Stimulated activated CD8-positive, alpha-beta memory T cell treated with anti-CD3 and anti-CD28 coated beads, Interleukin-2, amount 100 ng/mL, for 1 hour (primary cell): ENCODE measurements around the gene USP19.

ENCODE experiments used
- DNase-seq, 2 donors: peaks; one replicate each; pipeline ENCODE4 v3.0.0-alpha.2; 2020; ENCODE audit warnings: low read depth in 2 of 2

The USP19 gene, protein sequence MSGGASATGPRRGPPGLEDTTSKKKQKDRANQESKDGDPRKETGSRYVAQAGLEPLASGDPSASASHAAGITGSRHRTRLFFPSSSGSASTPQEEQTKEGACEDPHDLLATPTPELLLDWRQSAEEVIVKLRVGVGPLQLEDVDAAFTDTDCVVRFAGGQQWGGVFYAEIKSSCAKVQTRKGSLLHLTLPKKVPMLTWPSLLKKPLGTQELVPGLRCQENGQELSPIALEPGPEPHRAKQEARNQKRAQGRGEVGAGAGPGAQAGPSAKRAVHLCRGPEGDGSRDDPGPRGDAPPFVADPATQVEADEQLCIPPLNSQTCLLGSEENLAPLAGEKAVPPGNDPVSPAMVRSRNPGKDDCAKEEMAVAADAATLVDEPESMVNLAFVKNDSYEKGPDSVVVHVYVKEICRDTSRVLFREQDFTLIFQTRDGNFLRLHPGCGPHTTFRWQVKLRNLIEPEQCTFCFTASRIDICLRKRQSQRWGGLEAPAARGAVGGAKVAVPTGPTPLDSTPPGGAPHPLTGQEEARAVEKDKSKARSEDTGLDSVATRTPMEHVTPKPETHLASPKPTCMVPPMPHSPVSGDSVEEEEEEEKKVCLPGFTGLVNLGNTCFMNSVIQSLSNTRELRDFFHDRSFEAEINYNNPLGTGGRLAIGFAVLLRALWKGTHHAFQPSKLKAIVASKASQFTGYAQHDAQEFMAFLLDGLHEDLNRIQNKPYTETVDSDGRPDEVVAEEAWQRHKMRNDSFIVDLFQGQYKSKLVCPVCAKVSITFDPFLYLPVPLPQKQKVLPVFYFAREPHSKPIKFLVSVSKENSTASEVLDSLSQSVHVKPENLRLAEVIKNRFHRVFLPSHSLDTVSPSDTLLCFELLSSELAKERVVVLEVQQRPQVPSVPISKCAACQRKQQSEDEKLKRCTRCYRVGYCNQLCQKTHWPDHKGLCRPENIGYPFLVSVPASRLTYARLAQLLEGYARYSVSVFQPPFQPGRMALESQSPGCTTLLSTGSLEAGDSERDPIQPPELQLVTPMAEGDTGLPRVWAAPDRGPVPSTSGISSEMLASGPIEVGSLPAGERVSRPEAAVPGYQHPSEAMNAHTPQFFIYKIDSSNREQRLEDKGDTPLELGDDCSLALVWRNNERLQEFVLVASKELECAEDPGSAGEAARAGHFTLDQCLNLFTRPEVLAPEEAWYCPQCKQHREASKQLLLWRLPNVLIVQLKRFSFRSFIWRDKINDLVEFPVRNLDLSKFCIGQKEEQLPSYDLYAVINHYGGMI (N-terminal part only)

DNA sequence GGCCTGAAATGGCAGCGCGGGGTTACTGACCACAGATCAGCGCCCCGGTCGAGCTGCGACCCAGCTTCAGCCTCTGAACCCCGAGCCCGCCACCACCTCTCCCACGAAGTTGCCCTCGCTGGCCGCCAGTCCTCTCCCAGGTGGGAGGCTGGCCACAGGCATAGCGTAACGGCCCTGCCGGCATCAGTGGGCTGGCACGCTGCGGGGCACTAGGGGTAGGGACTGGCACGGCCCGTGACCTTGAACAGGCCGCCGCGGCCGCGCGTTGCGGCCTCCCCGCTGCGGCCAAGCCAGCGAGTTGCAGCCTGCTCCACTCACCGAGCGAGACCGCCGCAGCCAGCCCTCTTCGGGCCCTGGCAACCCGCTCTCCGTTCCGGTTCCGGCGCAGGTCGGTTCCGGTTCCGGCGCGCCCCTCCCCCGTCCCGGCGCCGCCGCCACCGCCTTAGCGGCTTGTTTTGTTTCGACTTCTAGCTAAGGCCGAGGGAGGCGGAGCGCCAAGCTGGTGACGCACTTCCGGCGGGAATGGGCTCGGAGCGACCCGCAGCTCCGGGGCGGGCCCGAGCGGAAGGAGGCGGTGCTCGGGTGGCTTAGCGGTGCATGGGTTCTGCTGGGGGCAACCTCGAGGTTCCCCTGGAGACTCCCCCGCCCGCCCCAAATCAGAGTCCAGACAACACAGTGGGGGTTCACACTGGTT, at the start of gene USP19:
TSS of gene USP19 (minus strand) at position 386 of the 694 bp plus-strand sequence. CDS start 1,678 bp downstream, outside the sequence.
- DNase-seq, result peak; percentile 82 to 86

DNA sequence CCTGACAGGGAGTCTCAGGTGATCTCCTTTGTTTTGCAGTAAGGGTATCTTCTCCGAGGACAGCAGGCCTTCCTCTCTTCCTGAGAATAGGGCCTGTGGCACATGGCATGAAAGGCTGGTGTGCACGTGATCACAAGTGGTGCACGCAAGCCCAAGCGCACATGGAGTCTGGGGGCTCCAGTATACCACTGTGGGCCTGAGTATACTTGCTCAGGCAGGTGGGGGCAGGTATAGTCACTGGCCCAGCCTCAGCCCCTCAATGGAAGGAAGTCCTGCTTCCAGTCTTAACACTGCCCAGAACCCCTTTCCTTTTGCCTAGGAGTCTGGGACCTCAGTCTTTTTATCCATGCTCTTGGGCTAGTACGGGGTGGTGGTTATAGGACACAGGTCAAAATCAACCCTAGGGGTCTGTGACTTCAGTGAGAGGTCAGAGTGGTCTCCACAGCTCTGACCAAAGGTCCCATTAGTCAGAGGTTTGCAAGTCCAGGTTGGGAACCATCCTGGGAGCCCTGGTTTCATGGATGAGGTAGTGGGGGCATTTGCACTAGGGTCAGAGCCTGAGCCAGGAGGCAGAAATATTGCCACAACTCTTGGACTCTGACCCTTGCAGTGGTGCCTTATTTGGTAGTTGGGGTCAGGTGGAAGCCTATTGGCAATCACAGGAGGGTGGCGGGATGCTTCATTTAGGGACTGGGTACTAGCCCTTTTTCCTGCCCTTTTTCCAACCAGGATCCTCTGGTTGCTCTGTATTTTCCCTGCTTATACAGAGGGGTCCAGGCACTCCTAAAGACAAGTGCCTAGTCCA, 46.3 kb upstream of the USP19 start:
- no peak for DNase-seq

DNA sequence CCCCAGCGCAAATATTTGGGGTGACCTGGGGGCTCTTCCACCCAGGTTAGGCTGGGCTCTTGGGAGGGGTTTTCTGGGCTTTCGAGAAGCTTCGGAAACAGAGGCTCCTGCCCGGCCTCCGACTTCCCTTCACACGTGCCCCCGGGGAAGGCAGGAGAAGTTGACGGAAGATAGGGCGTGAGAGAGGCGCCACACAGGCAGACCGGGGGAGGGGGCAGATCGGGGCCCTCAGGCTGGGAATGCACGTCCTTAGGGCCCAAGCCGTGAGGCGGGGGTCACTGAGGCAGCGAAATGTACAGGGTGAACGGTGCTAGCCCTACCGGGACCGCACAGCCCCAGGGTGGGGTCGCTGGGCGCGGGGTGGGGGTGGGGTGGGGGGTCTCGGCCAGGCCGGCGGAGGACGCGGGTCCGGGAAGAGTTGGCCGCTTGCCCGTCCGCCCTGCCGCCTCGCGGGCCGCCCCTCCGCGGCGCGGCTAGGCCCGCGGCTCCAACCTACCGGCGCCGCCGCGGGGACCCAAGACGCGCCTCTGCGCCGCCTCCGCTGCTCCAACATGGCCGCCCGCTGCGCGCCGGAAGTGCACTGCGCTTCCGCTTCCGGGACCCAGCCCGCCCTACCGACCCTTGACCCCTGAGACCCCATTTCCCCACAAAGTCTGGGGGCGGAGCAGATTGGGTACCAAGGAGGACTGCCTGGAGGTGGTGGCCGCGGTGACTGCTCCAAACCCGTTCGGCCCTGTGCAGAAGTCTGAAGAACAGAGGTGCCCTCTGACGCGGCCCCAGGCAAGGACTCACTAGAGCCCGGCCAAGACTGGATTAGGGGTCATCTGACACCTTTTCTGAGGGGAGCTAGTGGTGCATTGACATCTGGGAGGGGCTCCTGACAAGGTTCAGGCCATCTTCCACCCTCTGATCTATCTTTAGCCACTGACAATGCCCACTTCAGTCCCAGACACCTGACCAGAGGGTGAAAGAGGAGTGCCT, 45.4 kb upstream of the USP19 start, which contains the start of gene CCDC71:
TSS of gene CCDC71 (minus strand) at position 561 of the 981 bp plus-strand sequence. CDS start 2,123 bp downstream, outside the sequence.
- DNase-seq, result peak; percentile 47 to 59

DNA sequence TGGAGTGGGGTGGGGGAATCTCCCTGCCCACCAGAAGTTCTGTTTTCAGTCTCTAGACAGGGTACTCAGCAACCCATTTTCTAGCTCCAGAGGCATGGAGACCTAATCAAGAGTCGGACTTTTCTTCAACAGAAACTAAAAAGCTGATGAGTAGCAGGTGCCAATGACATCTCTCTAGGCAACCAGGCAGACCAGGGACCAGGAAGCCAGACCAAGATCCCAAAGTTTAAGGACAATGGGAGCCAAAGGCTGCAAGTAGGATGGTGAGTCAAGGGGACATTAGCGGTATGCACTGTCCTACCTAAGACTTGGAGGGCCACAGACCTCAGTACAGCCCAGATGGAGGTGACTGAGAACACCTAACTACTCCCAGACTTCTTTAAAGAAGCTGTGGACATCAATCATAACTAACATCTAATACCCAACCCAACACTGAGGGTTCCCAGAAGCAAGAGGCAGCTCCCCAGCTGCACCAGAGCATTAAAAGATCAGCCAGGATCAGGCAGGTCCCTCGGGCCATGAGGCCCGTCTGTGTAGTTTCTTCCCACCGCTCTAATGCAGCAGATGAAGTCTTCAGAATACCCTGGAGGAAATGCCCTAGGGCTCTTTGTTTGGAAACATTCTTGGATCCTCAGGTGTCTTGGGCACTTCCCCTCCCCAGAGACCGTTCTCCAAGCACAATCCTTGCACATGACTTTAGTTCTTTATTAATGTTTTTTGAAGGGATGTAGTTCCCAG, 44.5 kb upstream of the USP19 start:
- no peak for DNase-seq

DNA sequence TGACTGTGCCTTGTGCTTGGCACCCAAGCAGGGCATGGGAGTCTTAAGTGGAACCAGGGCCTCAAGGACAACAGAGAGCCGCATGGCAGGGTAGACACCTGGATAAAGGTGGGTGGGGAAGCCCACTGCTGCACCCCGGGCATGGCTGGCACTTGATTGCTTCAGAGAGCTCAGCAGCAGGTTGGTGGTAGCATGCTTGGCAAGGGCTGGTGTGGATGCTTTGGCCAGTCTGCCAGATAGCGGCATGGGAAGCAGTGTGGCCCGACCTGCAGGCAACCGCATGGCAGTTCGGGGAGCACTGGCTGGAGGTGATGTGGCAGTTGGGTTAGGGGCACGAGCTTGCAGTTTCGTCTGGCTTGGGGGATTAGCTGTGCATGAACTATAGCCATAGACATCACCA, 43.0 kb upstream of the USP19 start:
- no peak for DNase-seq

DNA sequence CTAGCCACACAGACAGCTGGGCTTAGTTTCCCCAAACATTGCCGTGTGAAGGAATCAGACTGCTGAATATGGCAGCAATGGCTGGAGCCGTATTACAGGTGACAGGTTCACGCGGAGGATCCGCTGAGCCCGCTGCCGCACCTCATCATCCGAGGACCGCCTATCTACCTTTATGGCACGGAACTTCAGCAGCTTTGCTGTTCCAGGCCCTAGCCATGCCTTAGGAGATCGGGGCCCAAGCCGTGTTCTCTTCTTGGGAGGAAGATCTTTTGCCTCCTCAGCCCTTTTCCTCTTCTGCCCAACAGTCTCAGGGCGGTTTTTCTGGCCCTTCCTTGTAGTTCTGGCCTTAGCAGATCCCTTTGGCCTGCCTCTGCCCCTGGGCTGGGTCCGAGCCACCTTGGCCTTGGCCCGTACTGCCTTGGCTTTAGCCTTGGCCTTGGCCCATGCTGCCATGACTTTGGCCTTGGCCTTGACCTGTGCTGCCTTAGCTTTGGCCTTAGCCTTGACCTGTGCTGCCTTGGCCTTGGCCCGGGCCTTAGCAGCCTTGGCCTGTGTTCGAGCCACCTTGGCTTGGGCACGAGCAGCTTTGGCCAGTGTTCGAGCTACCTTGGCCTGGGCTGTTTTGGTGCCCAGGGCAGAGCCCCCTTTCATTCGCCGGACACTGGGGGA, 42.3 kb upstream of the USP19 start:
- DNase-seq, result no peak

DNA sequence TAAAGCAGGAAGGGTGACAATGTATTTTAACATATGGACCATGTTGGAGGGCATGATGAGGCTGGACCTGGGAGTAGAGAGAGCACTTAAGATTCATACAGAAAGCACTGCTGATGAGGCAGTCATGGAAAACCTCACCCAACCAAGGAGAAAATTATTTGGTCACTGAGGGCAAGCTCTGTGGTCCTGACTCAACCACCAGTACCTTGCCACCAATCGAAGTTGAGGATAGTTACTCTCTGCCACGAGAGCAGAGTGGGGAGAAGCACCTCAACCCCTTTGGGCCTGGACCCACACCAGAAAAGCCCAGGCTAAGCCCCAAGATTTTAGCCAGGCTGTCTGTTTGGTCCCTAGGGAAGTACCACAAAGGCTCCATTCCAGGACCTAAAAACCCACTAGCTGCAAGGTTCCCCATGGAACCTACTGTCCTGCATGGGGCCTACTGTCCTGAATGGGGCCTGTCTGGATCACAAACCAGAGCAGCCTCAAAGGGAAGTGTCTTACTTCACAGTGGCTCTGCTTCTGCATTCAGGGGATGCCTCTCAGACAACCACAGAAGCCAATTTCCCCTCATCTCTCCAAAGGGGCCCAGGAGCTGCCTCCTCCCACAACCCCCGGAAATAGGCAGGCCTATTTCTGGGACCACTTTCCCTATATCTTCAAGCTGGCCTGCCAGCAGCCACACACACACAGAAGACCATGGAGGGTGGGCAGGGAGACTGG, 41.3 kb upstream of the USP19 start:
- no peak for DNase-seq

DNA sequence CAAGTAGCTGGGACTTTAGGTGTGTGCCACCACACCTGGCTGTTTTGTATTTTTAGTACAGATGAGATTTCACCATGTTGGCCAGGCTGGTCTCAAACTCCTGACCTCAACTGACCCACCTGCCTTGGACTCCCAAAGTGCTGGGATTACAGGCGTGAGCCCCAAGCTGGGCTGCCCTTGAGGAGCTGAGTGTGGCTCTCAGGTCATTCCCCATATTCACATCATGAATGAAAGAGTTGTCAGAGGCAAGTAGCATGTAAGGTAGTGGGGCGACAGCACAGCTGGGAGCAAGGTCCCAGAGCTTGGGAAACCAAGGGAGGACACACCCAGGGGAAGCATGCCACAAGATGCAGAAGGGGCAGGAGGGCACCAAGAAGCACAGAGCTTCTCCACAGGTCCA, 40.6 kb upstream of the USP19 start:
- DNase-seq, result no peak

DNA sequence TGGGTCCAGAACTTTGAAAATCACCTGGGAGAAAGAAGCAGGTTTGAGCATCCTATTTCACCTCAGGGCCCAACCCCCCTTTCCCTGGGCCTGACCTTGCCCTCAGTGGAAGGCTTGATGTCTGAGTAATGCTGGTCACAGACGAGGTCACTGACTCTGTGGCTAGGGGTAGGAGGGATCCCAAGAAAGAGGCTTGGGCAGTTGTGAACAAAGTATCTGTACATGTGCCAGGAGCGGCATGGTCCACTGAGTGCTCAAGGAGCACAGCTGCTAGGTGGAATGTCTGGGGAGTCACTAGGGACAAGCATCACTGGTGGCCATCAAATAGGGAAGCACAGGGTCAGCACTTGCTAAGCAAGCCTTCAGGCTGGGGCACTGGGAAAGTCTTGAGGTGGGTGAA, 38.2 kb upstream of the USP19 start:
- DNase-seq, result no peak

DNA sequence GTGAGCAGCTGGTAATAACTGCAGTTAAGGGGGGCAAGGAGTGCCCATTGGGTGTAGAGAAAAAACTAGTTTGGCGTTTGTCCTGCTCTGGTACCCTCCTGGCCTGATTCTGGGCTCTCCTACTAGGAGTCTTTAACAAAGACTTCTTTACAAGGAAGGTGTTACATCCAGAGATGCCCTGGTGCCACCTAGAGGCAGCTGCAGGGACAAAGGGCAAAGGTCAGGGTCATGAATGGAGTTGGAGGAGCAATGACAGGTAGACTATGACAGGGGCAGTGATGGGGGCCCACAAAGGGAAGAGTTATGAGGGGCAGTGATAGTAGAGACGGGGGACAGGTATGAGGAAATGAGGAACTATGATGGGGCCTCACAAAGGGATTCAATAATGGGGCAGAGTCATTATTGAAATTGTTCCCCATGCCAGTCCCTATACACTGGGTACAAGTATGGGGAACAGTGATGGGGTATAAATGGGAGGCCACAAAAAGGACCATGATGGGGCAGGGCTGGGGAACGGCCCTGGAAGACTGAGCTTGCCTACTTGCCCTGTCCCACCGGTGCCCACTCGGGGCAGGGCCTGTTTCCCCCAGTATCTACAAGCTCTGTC, 37.6 kb upstream of the USP19 start:
- DNase-seq, result peak; percentile 17 to 30

DNA sequence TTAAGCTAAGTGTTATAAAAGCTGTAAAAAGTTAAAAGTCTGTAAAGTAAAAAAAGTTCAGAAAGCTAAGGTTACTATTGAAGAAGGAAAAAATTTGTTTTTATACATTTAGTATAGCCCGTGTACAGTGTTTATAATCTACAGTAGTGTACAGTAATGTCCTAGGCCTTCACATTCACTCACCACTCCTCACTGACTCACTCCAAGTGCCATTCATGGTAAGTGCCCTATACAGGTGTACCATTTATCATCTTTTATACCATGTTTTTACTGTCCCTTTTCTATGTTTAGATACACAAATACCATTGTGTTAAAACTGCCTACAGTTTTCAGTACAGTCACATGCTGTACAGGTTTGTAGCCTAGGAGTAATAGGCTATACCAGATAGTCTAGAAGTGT, 36.7 kb upstream of the USP19 start:
- no peak for DNase-seq

DNA sequence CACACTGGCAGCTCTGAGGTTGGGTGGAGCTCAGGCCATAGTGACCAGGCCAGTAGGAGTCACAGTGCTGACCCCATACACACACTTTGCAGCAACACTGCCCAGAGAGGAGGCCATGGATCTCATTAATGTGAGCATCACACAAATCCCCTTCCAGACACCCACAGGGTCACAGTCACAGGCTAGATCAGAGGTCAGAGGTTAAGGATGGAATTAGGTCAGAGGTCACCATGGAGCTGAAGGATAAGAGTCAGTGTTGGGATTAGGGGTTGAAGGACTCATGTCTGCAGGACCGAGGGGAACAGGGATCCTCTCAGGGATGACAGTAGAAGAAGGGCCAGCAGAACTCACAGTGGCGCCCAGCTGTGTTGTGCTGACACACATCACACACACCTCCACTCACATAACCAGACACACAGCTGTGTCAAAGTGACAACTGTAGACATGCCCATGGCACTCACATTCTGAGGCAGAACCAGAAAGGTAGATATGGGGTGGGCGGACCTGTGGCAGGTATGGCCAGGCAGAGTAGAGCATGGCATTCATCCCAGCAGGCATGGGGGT, 32.8 kb upstream of the USP19 start:
- DNase-seq, result no peak

DNA sequence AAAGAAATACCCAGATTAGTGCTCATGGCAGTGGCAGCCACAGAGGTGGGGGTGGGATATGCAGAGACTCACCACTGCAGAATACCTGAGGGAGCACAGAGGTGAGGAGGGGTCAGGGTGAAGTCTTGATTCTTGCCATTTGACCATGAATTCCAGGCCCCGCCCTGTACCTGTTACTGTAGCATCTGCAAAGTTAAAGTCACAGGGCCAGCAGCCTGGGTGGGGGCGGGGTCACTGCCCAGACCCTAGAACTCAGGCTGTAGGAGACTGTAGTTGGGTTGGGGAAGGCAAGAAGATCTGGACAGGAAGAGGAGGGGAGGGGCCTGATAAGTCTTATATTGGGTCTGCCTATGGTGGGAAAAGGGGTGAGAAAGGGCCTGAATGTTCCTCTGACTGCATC, 31.0 kb upstream of the USP19 start:
- DNase-seq, result no peak

DNA sequence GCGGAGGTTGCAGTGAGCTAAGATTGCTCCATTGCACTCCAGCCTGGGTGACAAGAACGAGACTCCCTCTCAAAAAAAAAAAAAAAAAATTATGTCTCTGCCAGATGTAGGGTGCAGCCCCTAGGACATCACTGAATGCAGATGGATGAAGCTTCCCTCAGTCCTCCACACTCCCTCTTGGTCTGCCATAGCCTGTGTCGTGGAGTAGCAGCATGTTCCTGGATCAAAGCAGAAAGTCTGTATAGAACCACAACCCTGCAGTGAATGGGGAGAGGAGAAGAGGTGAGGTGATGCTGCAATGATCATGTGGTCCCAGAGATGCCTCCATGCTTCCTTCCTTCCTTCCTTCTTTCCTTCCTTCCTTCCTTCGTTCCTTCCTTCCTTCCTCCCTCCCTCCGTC, 27.5 kb upstream of the USP19 start:
- DNase-seq, result no peak

DNA sequence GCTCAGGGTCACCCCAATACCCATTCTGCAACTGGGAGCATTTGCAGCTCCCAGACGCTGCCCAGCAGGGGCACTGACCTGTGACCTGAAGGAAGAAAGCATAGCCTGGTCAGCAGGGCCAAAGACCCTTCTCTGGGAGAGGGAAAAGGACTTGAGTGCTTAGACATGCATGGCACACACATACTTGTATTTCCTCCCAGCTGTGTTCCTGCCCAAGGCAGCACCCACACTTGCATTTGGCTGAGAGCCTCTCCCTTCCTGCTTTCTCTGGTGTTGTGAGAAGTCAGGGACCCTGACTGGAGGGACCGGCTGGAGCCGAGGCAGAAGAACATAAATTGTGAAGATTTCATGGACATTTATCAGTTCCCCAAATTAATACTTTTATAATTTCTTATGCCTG, 19.5 kb upstream of the USP19 start:
- no peak for DNase-seq

DNA sequence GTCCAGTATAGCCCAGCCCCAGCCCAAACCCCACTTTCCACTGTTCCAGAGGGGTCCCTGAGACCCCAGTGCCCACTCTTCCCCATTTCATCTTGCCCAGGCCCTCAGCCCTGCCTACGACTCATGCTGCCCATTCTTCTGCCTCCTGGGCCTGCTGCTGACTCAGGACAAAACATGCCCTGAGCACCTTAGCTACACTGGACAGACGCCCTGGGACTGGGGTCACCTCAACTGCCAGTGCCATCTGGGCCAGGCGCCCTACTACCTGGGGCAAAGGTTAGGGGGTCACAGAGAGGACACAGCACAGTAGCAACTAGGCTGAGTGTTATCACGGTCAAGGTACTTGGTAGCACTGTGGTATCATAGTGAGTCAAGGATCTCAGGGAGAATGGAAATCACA, 14.9 kb upstream of the USP19 start:
- no peak for DNase-seq
